Measurements from ENCODE around the gene DLK2. TPM values are rescaled to one million over a fixed set of nuclear protein-coding genes. Genes with fewer than 3 reads are reported as not detected.
"Not testable (repeated sequence)": the region's sequence is repeated elsewhere in the genome, so short reads cannot be mapped to it uniquely, and the experiment has no call there.

DLK2 gene
- total RNA-seq, 1 experiment from 2014 or later = 0.59 TPM

GRCh38 chr6:43464337-43464736 lies 9.0 kb upstream of the DLK2 start:
- Mint-ChIP-seq H3K4me3 (ENCODE audit: low read depth, unreplicated experiment) (no peak overlapping the region), H3K36me3 (ENCODE audit: insufficient read depth, unreplicated experiment) (no peaks in the 10 kb centered on the region), H3K27ac (ENCODE audit: unreplicated experiment) (no peak overlapping the region), H3K4me1 (ENCODE audit: low read depth, unreplicated experiment) (no peaks in the 10 kb centered on the region), H3K27me3 (ENCODE audit: unreplicated experiment) (peaks cover 78% of the 10 kb centered on the region), H3K9me3 (ENCODE audit: low read depth, unreplicated experiment) (no peaks in the 10 kb centered on the region)
- no TSS peak for BruUV-seq (replicated peaks)
- no peak for DNase-seq
- no peak for TF ChIP-seq CTCF (IDR thresholded peaks at IDR 0.05; ENCODE audit: unreplicated experiment)
- CTCF ChIA-PET = interaction anchor here (0.7 to 1.5 kb wide), 3 partner anchors 13 to 568 kb away, joined by 3 to 5 read pairs (median 3); no protein-coding TSS in a partner anchor
- intact Hi-C loops (cut with micrococcal nuclease; ENCODE audit: unreplicated experiment) = no loop called here

DNA sequence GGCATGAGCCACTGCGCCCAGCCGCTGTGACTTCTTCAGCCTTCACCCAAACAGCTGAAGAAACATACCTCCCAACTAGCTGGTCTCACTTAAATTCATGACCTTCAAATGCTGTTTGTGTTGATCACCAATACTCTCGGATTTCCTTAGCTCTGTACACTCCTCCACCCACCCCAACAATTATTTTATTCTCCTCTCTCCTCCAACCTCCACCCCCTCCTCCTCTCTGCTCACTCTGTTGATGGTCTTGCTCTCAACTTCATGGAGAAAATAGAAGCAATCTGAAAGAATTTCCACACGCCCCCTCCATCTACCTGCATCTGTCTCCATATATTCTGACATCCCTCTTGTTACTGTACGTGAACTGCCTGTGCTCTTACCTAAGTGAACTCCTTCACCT lies 6.6 kb upstream of the DLK2 start:
- BruUV-seq (replicated peaks) = no TSS peak
- DNase-seq = no peak
- H3K27ac Mint-ChIP-seq (ENCODE audit: unreplicated experiment) = no peak overlapping the region
- no peak for TF ChIP-seq CTCF (IDR thresholded peaks at IDR 0.05; ENCODE audit: unreplicated experiment)
- CTCF ChIA-PET = interaction anchor here (0.6 kb wide), 1 partner anchor 137 kb away, joined by 3 read pairs; no protein-coding TSS in a partner anchor
- intact Hi-C loops (cut with micrococcal nuclease; ENCODE audit: unreplicated experiment) = no loop called here
- peaks cover 59% of the 10 kb centered on the region for H3K27me3 Mint-ChIP-seq (ENCODE audit: unreplicated experiment)
- H3K4me1 Mint-ChIP-seq (ENCODE audit: low read depth, unreplicated experiment) = peaks cover 2% of the 10 kb centered on the region
- no peaks in the 10 kb centered on the region for H3K9me3 Mint-ChIP-seq (ENCODE audit: low read depth, unreplicated experiment)
- no peak overlapping the region for H3K4me3 Mint-ChIP-seq (ENCODE audit: low read depth, unreplicated experiment)
- peaks cover 2% of the 10 kb centered on the region for H3K36me3 Mint-ChIP-seq (ENCODE audit: insufficient read depth, unreplicated experiment)

- CTCF ChIA-PET = interaction anchor here (0.5 to 0.9 kb wide), 4 partner anchors 11 to 612 kb away, joined by 3 to 8 read pairs (median 4); no protein-coding TSS in a partner anchor
- H3K27me3 Mint-ChIP-seq (ENCODE audit: unreplicated experiment) = peaks cover 70% of the 10 kb centered on the region
- H3K4me3 Mint-ChIP-seq (ENCODE audit: low read depth, unreplicated experiment) = no peak overlapping the region
These were observed 4.7 kb upstream of the DLK2 start for GRCh38 chr6:43460032-43460431.

GRCh38 chr6:43459535-43459934 lies 4.2 kb upstream of the DLK2 start:
- TF ChIP-seq CTCF (IDR thresholded peaks at IDR 0.05; ENCODE audit: unreplicated experiment) = no peak
- Mint-ChIP-seq H3K36me3 (ENCODE audit: insufficient read depth, unreplicated experiment) (peaks cover 26% of the 10 kb centered on the region), H3K27ac (ENCODE audit: unreplicated experiment) (no peak overlapping the region), H3K9me3 (ENCODE audit: low read depth, unreplicated experiment) (no peaks in the 10 kb centered on the region), H3K27me3 (ENCODE audit: unreplicated experiment) (peaks cover 73% of the 10 kb centered on the region), H3K4me3 (ENCODE audit: low read depth, unreplicated experiment) (no peak overlapping the region), H3K4me1 (ENCODE audit: low read depth, unreplicated experiment) (peaks cover 17% of the 10 kb centered on the region)
- DNase-seq = no peak
- BruUV-seq (replicated peaks) = no TSS peak
- intact Hi-C loops (cut with micrococcal nuclease; ENCODE audit: unreplicated experiment) = no loop called here
- CTCF ChIA-PET = interaction anchor here (0.5 to 0.9 kb wide), 4 partner anchors 12 to 613 kb away, joined by 3 to 8 read pairs (median 4); no protein-coding TSS in a partner anchor

More at GRCh38 chr6:43460032-43460431, 4.7 kb upstream of the DLK2 start:
- TF ChIP-seq CTCF (IDR thresholded peaks at IDR 0.05; ENCODE audit: unreplicated experiment) = no peak
- intact Hi-C loops (cut with micrococcal nuclease; ENCODE audit: unreplicated experiment) = no loop called here
- Mint-ChIP-seq H3K36me3 (ENCODE audit: insufficient read depth, unreplicated experiment) (peaks cover 21% of the 10 kb centered on the region), H3K4me1 (ENCODE audit: low read depth, unreplicated experiment) (peaks cover 17% of the 10 kb centered on the region), H3K9me3 (ENCODE audit: low read depth, unreplicated experiment) (no peaks in the 10 kb centered on the region), H3K27ac (ENCODE audit: unreplicated experiment) (no peak overlapping the region)
- no TSS peak for BruUV-seq (replicated peaks)
- DNase-seq = no peak

GRCh38 chr6:43458154-43458553 lies 2.8 kb upstream of the DLK2 start:
- Mint-ChIP-seq H3K27me3 (ENCODE audit: unreplicated experiment) (peaks cover 67% of the 10 kb centered on the region), H3K36me3 (ENCODE audit: insufficient read depth, unreplicated experiment) (peaks cover 39% of the 10 kb centered on the region), H3K4me1 (ENCODE audit: low read depth, unreplicated experiment) (peaks cover 17% of the 10 kb centered on the region)
- DNase-seq; BruUV-seq (replicated peaks); H3K4me3 Mint-ChIP-seq (ENCODE audit: low read depth, unreplicated experiment); H3K27ac Mint-ChIP-seq (ENCODE audit: unreplicated experiment); H3K9me3 Mint-ChIP-seq (ENCODE audit: low read depth, unreplicated experiment); intact Hi-C loops (cut with micrococcal nuclease; ENCODE audit: unreplicated experiment): not testable (repeated sequence)
- CTCF ChIA-PET = interaction anchor here (0.7 to 1.1 kb wide), 3 partner anchors 20 to 25 kb away, joined by 3 to 5 read pairs (median 4); partner anchors contain the start of gene TJAP1
